Brain pericyte (primary cell): ENCODE measurements around the gene ZNF48.
"Not testable (repeated sequence)": the region's sequence is repeated elsewhere in the genome, so short reads cannot be mapped to it uniquely, and the experiment has no call there.

ENCODE experiments used
- DNase-seq: peaks from one replicate; pipeline ENCODE4 v3.0.0-alpha.2; 2012; ENCODE audit warnings: low read depth, low spot score

Gene ZNF48

GRCh38 chr16:30378236-30379157 lies 16.7 kb upstream of the ZNF48 start:
- DNase-seq = peak; percentile 93

- no peak for DNase-seq
Observed at GRCh38 chr16:30379158-30379783, 15.9 kb upstream of the ZNF48 start.

- no peak for DNase-seq
Observed at GRCh38 chr16:30380072-30380802, 15.0 kb upstream of the ZNF48 start.

- DNase-seq = no peak
Observed at GRCh38 chr16:30380803-30381208, 14.4 kb upstream of the ZNF48 start.

- no peak for DNase-seq
Observed at GRCh38 chr16:30381291-30382041, 13.8 kb upstream of the ZNF48 start.

GRCh38 chr16:30382111-30382881 lies 12.9 kb upstream of the ZNF48 start, which contains the start of gene SEPTIN1:
Gene SEPTIN1, minus strand, starts transcription at chr16:30382561. Its CDS starts 19 bp downstream, at chr16:30382542.
- DNase-seq = no peak

- DNase-seq = no peak
Observed at GRCh38 chr16:30383521-30383920, 11.7 kb upstream of the ZNF48 start.

- no peak for DNase-seq
Observed at GRCh38 chr16:30394592-30395154, 547 bp upstream of the ZNF48 start.

- DNase-seq = no peak
Observed at GRCh38 chr16:30395992-30396585, 869 bp downstream of the ZNF48 start.

GRCh38 chr16:30396627-30397026 lies 1.4 kb downstream of the ZNF48 start:
- not testable (repeated sequence) for DNase-seq

- no peak for DNase-seq
Observed at GRCh38 chr16:30397056-30397455, 1.8 kb downstream of the ZNF48 start.

GRCh38 chr16:30397776-30398660 lies 2.8 kb downstream of the ZNF48 start:
- DNase-seq = no peak

- DNase-seq = no peak
Observed at GRCh38 chr16:30398661-30399434, 3.6 kb downstream of the ZNF48 start.

GRCh38 chr16:30399435-30400186 lies 4.4 kb downstream of the ZNF48 start:
- DNase-seq = no peak

- no peak for DNase-seq
Observed at GRCh38 chr16:30401768-30402425, 6.7 kb downstream of the ZNF48 start.

- DNase-seq = no peak
Observed at GRCh38 chr16:30406795-30407101, 11.5 kb downstream of the ZNF48 start.
